ENCODE results near the gene CCDC74A.
"Not testable (repeated sequence)": the region's sequence is repeated elsewhere in the genome, so short reads cannot be mapped to it uniquely, and the experiment has no call there.

Gene CCDC74A

GRCh38 chr2:131509615-131510014 is 18.1 kb upstream of the CCDC74A start:
- POLR2A ChIA-PET, result no interaction called here
- DNase-seq (ENCODE audit: extremely low spot score), result no peak
- CTCF ChIA-PET, result no interaction called here
- TF ChIP-seq ARNT (IDR thresholded peaks at IDR 0.05) (no peak), TARDBP (IDR thresholded peaks at IDR 0.05) (no peak), FOXM1 (IDR thresholded peaks at IDR 0.05; ENCODE audit: borderline replicate concordance) (no peak)

- CTCF ChIA-PET, result not testable (repeated sequence)
These were observed 16.3 kb upstream of the CCDC74A start for GRCh38 chr2:131511291-131511968.

GRCh38 chr2:131511969-131512870 is 15.5 kb upstream of the CCDC74A start:
- DNase-seq (ENCODE audit: extremely low spot score); POLR2A ChIA-PET; CTCF ChIA-PET: not testable (repeated sequence)

More at GRCh38 chr2:131511291-131511968, 16.3 kb upstream of the CCDC74A start:
- POLR2A ChIA-PET; DNase-seq (ENCODE audit: extremely low spot score): not testable (repeated sequence)

GRCh38 chr2:131514408-131515166 is 13.1 kb upstream of the CCDC74A start:
- POLR2A ChIA-PET; CTCF ChIA-PET; DNase-seq (ENCODE audit: extremely low spot score): not testable (repeated sequence)

GRCh38 chr2:131515235-131515634 is 12.5 kb upstream of the CCDC74A start:
- DNase-seq (ENCODE audit: extremely low spot score); CTCF ChIA-PET; POLR2A ChIA-PET: not testable (repeated sequence)

- ChIA-PET POLR2A (no interaction called here), CTCF (no interaction called here)
- no peak for TF ChIP-seq L3MBTL2 (conservative IDR thresholded peaks at IDR 0.05)
- TF ChIP-seq NFRKB (IDR thresholded peaks at IDR 0.05), result no peak
- TF ChIP-seq HDGF (IDR thresholded peaks at IDR 0.05; ENCODE audit: borderline replicate concordance), result no peak
- TF ChIP-seq LEF1 (IDR thresholded peaks at IDR 0.05; ENCODE audit: borderline replicate concordance), result no peak
- TF ChIP-seq FOXM1 (IDR thresholded peaks at IDR 0.05; ENCODE audit: borderline replicate concordance), result no peak
- no peak for TF ChIP-seq ARNT (IDR thresholded peaks at IDR 0.05)
- no peak for TF ChIP-seq ZNF384 (IDR thresholded peaks at IDR 0.05)
- no peak for TF ChIP-seq CTBP1 (IDR thresholded peaks at IDR 0.05; ENCODE audit: borderline replicate concordance)
- TF ChIP-seq SP1 (IDR thresholded peaks at IDR 0.05), result no peak
- TF ChIP-seq SUZ12 (IDR thresholded peaks at IDR 0.05), result no peak
- no peak for TF ChIP-seq FOXK2 (IDR thresholded peaks at IDR 0.05)
- TF ChIP-seq FOXA1 (IDR thresholded peaks at IDR 0.05), result no peak
- no peak for TF ChIP-seq ELF4 (IDR thresholded peaks at IDR 0.05)
- TF ChIP-seq PKNOX1 (IDR thresholded peaks at IDR 0.05), result no peak
- TF ChIP-seq BHLHE40 (IDR thresholded peaks at IDR 0.05; ENCODE audit: borderline replicate concordance), result no peak
- TF ChIP-seq TARDBP (IDR thresholded peaks at IDR 0.05), result no peak
- DNase-seq (ENCODE audit: extremely low spot score), result no peak
These were observed 11.7 kb upstream of the CCDC74A start for GRCh38 chr2:131516011-131516410.

GRCh38 chr2:131516621-131517020 is 11.1 kb upstream of the CCDC74A start:
- DNase-seq (ENCODE audit: extremely low spot score); POLR2A ChIA-PET; CTCF ChIA-PET: not testable (repeated sequence)

GRCh38 chr2:131517106-131517831 is 10.4 kb upstream of the CCDC74A start:
- ChIA-PET CTCF (no interaction called here), POLR2A (no interaction called here)
- DNase-seq (ENCODE audit: extremely low spot score), result no peak
- no peak for TF ChIP-seq BHLHE40 (IDR thresholded peaks at IDR 0.05; ENCODE audit: borderline replicate concordance)
- TF ChIP-seq CTBP1 (IDR thresholded peaks at IDR 0.05; ENCODE audit: borderline replicate concordance), result no peak
- TF ChIP-seq FOXK2 (IDR thresholded peaks at IDR 0.05), result no peak
- no peak for TF ChIP-seq ARNT (IDR thresholded peaks at IDR 0.05)
- TF ChIP-seq ELF4 (IDR thresholded peaks at IDR 0.05), result no peak
- TF ChIP-seq FOXM1 (IDR thresholded peaks at IDR 0.05; ENCODE audit: borderline replicate concordance), result no peak
- TF ChIP-seq SP1 (IDR thresholded peaks at IDR 0.05), result no peak
- TF ChIP-seq TARDBP (IDR thresholded peaks at IDR 0.05), result no peak

- DNase-seq (ENCODE audit: extremely low spot score); CTCF ChIA-PET; POLR2A ChIA-PET: not testable (repeated sequence)
These were observed 9.8 kb upstream of the CCDC74A start for GRCh38 chr2:131517856-131518255.

GRCh38 chr2:131518531-131518930 is 9.2 kb upstream of the CCDC74A start:
- POLR2A ChIA-PET; DNase-seq (ENCODE audit: extremely low spot score); CTCF ChIA-PET: not testable (repeated sequence)
